GM23248 (cell line): ENCODE measurements around the gene THPO.

Experiments
- EZH2 ChIP-seq: fragments of 200-600 bp; sonication (generic); IDR thresholded peaks from 2 replicates; pipeline ENCODE4 v1.6.1; 2018; ENCODE audit warnings: antibody characterized with exemption, mild to moderate bottlenecking; ENCODE audit not compliant: insufficient read depth, poor library complexity, severe bottlenecking
- EZH2phosphoT487 ChIP-seq: fragments of 200-600 bp; sonication (generic); IDR thresholded peaks from 2 replicates; pipeline ENCODE4 v1.6.1; 2018; ENCODE audit warnings: antibody characterized with exemption, moderate library complexity, mild to moderate bottlenecking, low read depth; ENCODE audit not compliant: insufficient read depth

GRCh38 chr3:184377882-184378445, at the start of gene THPO:
- TF ChIP-seq EZH2phosphoT487 (no peak), EZH2 (no peak)
